Measurements from ENCODE around the gene CD70.

DNA sequence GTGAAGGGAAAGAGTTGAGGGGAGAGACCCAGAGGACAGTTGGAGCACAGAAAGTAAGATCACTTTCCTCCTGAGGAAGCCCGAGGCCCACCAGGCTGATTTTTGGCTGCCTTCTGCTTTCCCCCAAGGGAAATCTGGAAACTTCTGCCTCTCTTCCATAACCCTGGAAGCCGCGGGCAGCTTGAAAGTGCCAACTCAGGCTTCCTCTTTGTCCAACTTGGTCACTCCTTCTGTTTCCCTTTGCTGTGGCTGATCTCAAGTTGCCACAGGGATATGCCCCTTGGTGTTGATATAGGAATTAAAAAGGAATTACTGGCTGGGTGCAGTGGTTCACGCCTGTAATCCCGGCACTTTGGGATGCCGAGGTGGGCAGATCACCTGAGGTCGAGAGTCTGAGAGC is 5.7 kb upstream of the CD70 start:
- TF ChIP-seq CTCF (conservative IDR thresholded peaks at IDR 0.05; ENCODE audit: low read depth, low read length) (no peak), EZH2 (IDR thresholded peaks at IDR 0.05; ENCODE audit: low read length, unreplicated experiment) (no peak), EZH2phosphoT487 (IDR thresholded peaks at IDR 0.05; ENCODE audit: borderline replicate concordance, low read length) (no peak)

All from PC-3 (cell line).